BLaER1 treated with 17β-estradiol and CSF1 and Interleukin-3, amounts not matched to agents 10 nM and 100 nM (cell line): Measurements from ENCODE around the gene RBMS1.

Source experiments
- H3K27ac ChIP-seq, 11 experiments: shearing (Covaris generic); formaldehyde crosslinking; 2 replicates each; pipeline ENCODE4 v1.8.1; 2022
- H3K27me3 ChIP-seq, 11 experiments: shearing (Covaris generic); formaldehyde crosslinking; 2 replicates each; pipeline ENCODE4 v1.8.1; 2022
- H3K36me3 ChIP-seq, 11 experiments: shearing (Covaris generic); formaldehyde crosslinking; 2 replicates each; pipeline ENCODE4 v1.8.1; 2022
- H3K4me1 ChIP-seq, 10 experiments: shearing (Covaris generic); formaldehyde crosslinking; 2 replicates each; pipeline ENCODE4 v1.8.1; 2022
- H3K4me2 ChIP-seq, 11 experiments: shearing (Covaris generic); formaldehyde crosslinking; 2 replicates each; pipeline ENCODE4 v1.8.1; 2022
- H3K4me3 ChIP-seq, 10 experiments: shearing (Covaris generic); formaldehyde crosslinking; 2 replicates each; pipeline ENCODE4 v1.8.1; 2022
- H3K9ac ChIP-seq, 11 experiments: shearing (Covaris generic); formaldehyde crosslinking; 2 replicates each; pipeline ENCODE4 v1.8.1; 2022
- H3K9me3 ChIP-seq, 11 experiments: shearing (Covaris generic); formaldehyde crosslinking; replicated peaks in 1 of 11; 2 replicates each; pipeline ENCODE4 v1.8.1; 2022
- H4K20me1 ChIP-seq, 11 experiments: shearing (Covaris generic); formaldehyde crosslinking; 2 replicates each; pipeline ENCODE4 v1.8.1; 2022
- Cebpa-rat ChIP-seq, 11 experiments: shearing (Covaris generic); IDR thresholded peaks; 2 replicates each; pipeline ENCODE4 v1.8.1; 2022

The RBMS1 gene

DNA sequence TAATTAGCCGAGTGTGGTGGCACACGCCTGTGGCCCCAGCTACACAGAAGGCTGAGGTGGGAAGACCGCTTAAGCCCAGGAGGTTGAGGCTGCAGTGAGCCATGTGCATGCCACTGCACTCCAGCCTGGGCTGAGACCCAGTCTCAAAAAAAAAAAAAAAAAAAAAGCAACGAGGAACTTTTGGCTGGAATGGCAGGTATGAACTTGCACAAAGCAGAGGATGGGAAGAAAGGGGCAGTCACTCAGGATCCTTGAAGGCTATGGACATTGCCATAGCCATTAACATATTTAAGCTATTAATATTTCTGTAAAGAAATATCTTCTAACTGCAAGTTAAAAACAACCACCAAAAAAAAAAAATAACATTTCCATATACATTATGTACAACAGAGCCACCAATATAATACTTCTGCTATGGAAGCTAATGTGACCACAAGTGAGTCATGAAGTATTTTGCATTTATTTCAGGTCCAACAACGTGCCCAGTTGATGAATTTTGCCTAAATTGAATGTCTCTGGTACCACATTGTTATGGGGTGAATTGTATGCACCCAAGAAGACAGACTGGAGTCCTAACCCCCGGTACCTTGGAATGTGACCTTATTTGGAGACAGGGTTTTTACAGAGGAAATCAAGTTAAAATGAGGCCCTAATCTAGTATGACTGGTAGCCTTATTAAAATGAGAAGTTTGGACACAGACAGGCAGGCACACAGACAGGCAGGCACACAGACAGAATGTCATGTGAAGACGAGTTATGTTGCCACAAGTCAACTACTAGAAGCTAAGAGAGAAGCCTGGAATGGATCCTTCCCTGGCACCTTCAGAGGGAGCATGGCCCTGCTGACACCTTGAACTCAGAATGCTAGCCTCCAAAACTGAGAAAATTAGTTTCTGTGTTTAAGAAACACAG, 102.8 kb downstream of the RBMS1 start:
- Histone ChIP-seq H3K36me3 (peaks cover 0 to 12% (median 2%) of the 10 kb centered on the region in 11 experiments; a peak in 2 of 22 replicates), H4K20me1 (peaks cover 0 to 61% (median 31%) of the 10 kb centered on the region in 11 experiments; a peak in 15 of 22 replicates), H3K4me3 (no peak overlapping the region; a peak in 1 of 20 replicates), H3K27me3 (no peaks in the 10 kb centered on the region), H3K27ac (peak overlapping the region in 4 of 11 experiments; percentile 1 to 48 (median 26); a peak in 6 of 22 replicates), H3K9ac (peak overlapping the region in 1 of 11 experiments; percentile 17; a peak in 2 of 22 replicates), H3K4me1 (peaks cover 41 to 98% (median 54%) of the 10 kb centered on the region in 10 experiments), H3K4me2 (peak overlapping the region in 6 of 11 experiments; percentile 1 to 92 (median 70); a peak in 9 of 22 replicates), H3K9me3 (peaks cover 0 to 4% (median 0%) of the 10 kb centered on the region in 11 experiments; a peak in 3 of 22 replicates)
- TF ChIP-seq Cebpa-rat (IDR thresholded peaks at IDR 0.05), result no peak

DNA sequence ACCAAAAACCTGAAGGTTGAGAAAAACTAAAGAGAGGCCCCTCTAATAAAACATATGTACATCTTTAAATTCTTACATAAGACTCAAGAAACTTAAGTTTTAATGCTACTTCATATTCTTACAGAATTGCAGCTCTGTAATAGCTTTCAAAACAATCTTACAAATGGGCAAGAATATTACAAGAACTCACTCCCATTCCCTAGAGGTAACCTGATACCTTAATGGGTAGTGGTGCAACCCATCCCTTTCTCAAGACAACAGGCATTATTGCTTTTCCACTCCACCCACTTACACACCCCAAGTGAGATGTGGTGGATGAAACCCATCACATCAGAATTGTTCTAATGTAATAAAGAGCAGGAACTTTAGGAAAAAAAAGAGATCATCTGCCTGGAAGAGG, 103.7 kb downstream of the RBMS1 start:
- H4K20me1 ChIP-seq, result peaks cover 0 to 52% (median 32%) of the 10 kb centered on the region in 11 experiments; a peak in 15 of 22 replicates
- peaks cover 37 to 99% (median 54%) of the 10 kb centered on the region in 10 experiments for H3K4me1 ChIP-seq
- no peak for TF ChIP-seq Cebpa-rat (IDR thresholded peaks at IDR 0.05)
- H3K4me2 ChIP-seq, result peak overlapping the region in 5 of 11 experiments; percentile 1 to 92 (median 88); a peak in 7 of 22 replicates
- H3K9me3 ChIP-seq, result peaks cover 0 to 4% (median 0%) of the 10 kb centered on the region in 11 experiments; a peak in 1 of 22 replicates
- H3K27ac ChIP-seq, result peak overlapping the region in 3 of 11 experiments; percentile 12 to 48 (median 16); a peak in 4 of 22 replicates
- no peaks in the 10 kb centered on the region for H3K27me3 ChIP-seq
- no peak overlapping the region for H3K9ac ChIP-seq
- no peak overlapping the region; a peak in 1 of 20 replicates for H3K4me3 ChIP-seq
- H3K36me3 ChIP-seq, result peaks cover 0 to 12% (median 4%) of the 10 kb centered on the region in 11 experiments; a peak in 3 of 22 replicates

DNA sequence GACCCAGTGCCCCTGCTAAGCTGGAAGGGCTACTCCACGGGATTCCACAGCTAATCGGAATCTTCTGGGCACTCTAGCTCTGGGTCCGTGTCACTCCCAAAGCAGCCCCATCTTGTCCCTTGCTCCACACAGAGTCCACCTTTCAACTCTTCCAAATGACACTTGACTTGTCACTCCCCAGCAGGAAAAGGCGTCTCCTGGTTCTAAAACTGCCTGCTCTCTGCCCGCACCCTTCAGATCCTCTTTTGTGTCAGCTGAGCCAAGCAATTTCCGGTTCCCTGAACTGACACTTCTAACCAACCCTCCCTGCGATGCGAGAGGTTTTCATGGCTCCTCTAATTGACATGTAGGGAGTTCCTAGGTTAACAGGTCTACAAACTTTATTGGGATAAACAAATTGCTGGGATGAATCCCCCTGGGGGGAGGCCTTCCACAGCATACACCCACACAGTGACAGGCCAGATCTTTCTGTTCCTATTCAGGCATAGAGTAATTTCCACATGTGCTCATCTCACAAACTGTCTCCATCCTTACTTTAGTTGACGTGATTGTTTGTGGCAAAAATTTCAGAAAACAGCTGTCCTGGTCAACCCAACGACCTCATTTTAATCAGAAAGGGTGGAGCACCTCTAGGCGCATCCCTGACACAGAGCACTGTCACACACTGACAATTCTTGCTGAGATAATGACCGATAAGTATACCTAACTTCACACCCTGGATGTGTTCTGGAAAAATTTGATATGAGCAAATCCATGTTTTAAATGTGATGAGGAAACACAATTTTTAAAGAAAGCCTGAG, 104.9 kb downstream of the RBMS1 start:
- H3K9me3 ChIP-seq, result peaks cover 0 to 4% (median 0%) of the 10 kb centered on the region in 11 experiments; a peak in 1 of 22 replicates
- peak overlapping the region in 4 of 10 experiments; percentile 1 to 29 (median 16); a peak in 4 of 20 replicates for H3K4me3 ChIP-seq
- H3K4me2 ChIP-seq, result peak overlapping the region; percentile 65 to 92 (median 76)
- H4K20me1 ChIP-seq, result peaks cover 0 to 40% (median 27%) of the 10 kb centered on the region in 11 experiments; a peak in 14 of 22 replicates
- H3K27ac ChIP-seq, result peak overlapping the region; percentile 15 to 71 (median 52); a peak in 18 of 22 replicates
- H3K36me3 ChIP-seq, result peaks cover 0 to 16% (median 4%) of the 10 kb centered on the region in 11 experiments; a peak in 4 of 22 replicates
- H3K9ac ChIP-seq, result peak overlapping the region in 6 of 11 experiments; percentile 14 to 62 (median 36); a peak in 8 of 22 replicates
- TF ChIP-seq Cebpa-rat (IDR thresholded peaks at IDR 0.05), result no peak
- peaks cover 25 to 94% (median 43%) of the 10 kb centered on the region in 10 experiments for H3K4me1 ChIP-seq
- H3K27me3 ChIP-seq, result no peaks in the 10 kb centered on the region

GRCh38 chr2:160387558-160388262, 105.9 kb downstream of the RBMS1 start:
- Histone ChIP-seq H3K36me3 (peaks cover 0 to 15% (median 2%) of the 10 kb centered on the region in 11 experiments; a peak in 3 of 22 replicates), H3K9me3 (no peaks in the 10 kb centered on the region), H3K4me1 (peaks cover 23 to 89% (median 40%) of the 10 kb centered on the region in 10 experiments), H3K4me2 (peak overlapping the region; percentile 65 to 92 (median 76); a peak in 21 of 22 replicates), H3K4me3 (peak overlapping the region in 1 of 10 experiments; percentile 21; a peak in 2 of 20 replicates), H3K27ac (peak overlapping the region in 10 of 11 experiments; percentile 15 to 71 (median 52); a peak in 14 of 22 replicates), H3K27me3 (no peaks in the 10 kb centered on the region), H3K9ac (peak overlapping the region in 3 of 11 experiments; percentile 27 to 62 (median 40); a peak in 4 of 22 replicates), H4K20me1 (peaks cover 0 to 40% (median 24%) of the 10 kb centered on the region in 11 experiments; a peak in 14 of 22 replicates)
- no peak for TF ChIP-seq Cebpa-rat (IDR thresholded peaks at IDR 0.05)

GRCh38 chr2:160384791-160385190, 108.8 kb downstream of the RBMS1 start:
- Histone ChIP-seq H3K9ac (no peak overlapping the region), H3K4me1 (peaks cover 24 to 89% (median 50%) of the 10 kb centered on the region in 10 experiments), H3K4me2 (peak overlapping the region in 3 of 11 experiments; percentile 11 to 46 (median 36); a peak in 4 of 22 replicates), H3K9me3 (no peaks in the 10 kb centered on the region), H3K27me3 (no peaks in the 10 kb centered on the region), H4K20me1 (peaks cover 0 to 31% (median 11%) of the 10 kb centered on the region in 11 experiments; a peak in 13 of 22 replicates), H3K4me3 (no peak overlapping the region), H3K36me3 (peaks cover 0 to 12% (median 0%) of the 10 kb centered on the region in 11 experiments; a peak in 2 of 22 replicates), H3K27ac (no peak overlapping the region)
- no peak for TF ChIP-seq Cebpa-rat (IDR thresholded peaks at IDR 0.05)

- no peaks in the 10 kb centered on the region for H3K27me3 ChIP-seq
- peak overlapping the region in 10 of 11 experiments; percentile 0 to 88 (median 65); a peak in 18 of 22 replicates for H3K4me2 ChIP-seq
- peaks cover 11 to 89% (median 56%) of the 10 kb centered on the region in 10 experiments; a peak in 19 of 20 replicates for H3K4me1 ChIP-seq
- no peaks in the 10 kb centered on the region for H3K9me3 ChIP-seq
- H3K36me3 ChIP-seq, result peaks cover 0 to 12% (median 0%) of the 10 kb centered on the region in 11 experiments; a peak in 2 of 22 replicates
- peaks cover 0 to 18% (median 4%) of the 10 kb centered on the region in 11 experiments; a peak in 9 of 22 replicates for H4K20me1 ChIP-seq
- H3K27ac ChIP-seq, result peak overlapping the region in 6 of 11 experiments; percentile 4 to 60 (median 50); a peak in 8 of 22 replicates
- H3K9ac ChIP-seq, result peak overlapping the region in 3 of 11 experiments; percentile 13 to 30 (median 19); a peak in 3 of 22 replicates
- no peak for TF ChIP-seq Cebpa-rat (IDR thresholded peaks at IDR 0.05)
- 0 out of 20 replicates have a peak overlapping the region, but pooled peaks of 1 of the 10 experiments have one; percentile 0 for H3K4me3 ChIP-seq
These were observed 112.1 kb downstream of the RBMS1 start for GRCh38 chr2:160381425-160381951.

GRCh38 chr2:160380611-160381010, 113.0 kb downstream of the RBMS1 start:
- no peaks in the 10 kb centered on the region for H3K9me3 ChIP-seq
- 0 out of 20 replicates have a peak overlapping the region, but pooled peaks of 1 of the 10 experiments have one; percentile 0 for H3K4me3 ChIP-seq
- H3K4me1 ChIP-seq, result peaks cover 20 to 90% (median 64%) of the 10 kb centered on the region in 10 experiments
- H3K4me2 ChIP-seq, result peak overlapping the region in 9 of 11 experiments; percentile 34 to 88 (median 69); a peak in 18 of 22 replicates
- no peak for TF ChIP-seq Cebpa-rat (IDR thresholded peaks at IDR 0.05)
- peak overlapping the region in 6 of 11 experiments; percentile 30 to 62 (median 57); a peak in 10 of 22 replicates for H3K27ac ChIP-seq
- peaks cover 0 to 12% (median 0%) of the 10 kb centered on the region in 11 experiments; a peak in 2 of 22 replicates for H3K36me3 ChIP-seq
- peak overlapping the region in 1 of 11 experiments; percentile 19; a peak in 1 of 22 replicates for H3K9ac ChIP-seq
- H4K20me1 ChIP-seq, result peaks cover 0 to 19% (median 3%) of the 10 kb centered on the region in 11 experiments; a peak in 8 of 22 replicates
- H3K27me3 ChIP-seq, result no peaks in the 10 kb centered on the region
